IPS-15b (cell line): ENCODE measurements around the gene FOXO6.

Source experiments
- H3K27me3 ChIP-seq: one replicate; pipeline ENCODE4 v1.6.1; 2013; ENCODE audit warnings: low read length; ENCODE audit not compliant: control insufficient read depth, insufficient read depth
- H3K36me3 ChIP-seq: one replicate; pipeline ENCODE4 v1.6.1; 2013; ENCODE audit warnings: low read length; ENCODE audit not compliant: control insufficient read depth, insufficient read depth
- H3K4me1 ChIP-seq: one replicate; pipeline ENCODE4 v1.6.1; 2013; ENCODE audit warnings: mild to moderate bottlenecking, low read length; ENCODE audit not compliant: control insufficient read depth, insufficient read depth
- H3K4me3 ChIP-seq: one replicate; pipeline ENCODE4 v1.5.1; 2013; ENCODE audit warnings: low read depth, low read length
- H3K9ac ChIP-seq: one replicate; pipeline ENCODE4 v1.6.1; 2013; ENCODE audit warnings: low read depth, mild to moderate bottlenecking, low read length
- H3K9me3 ChIP-seq: one replicate; pipeline ENCODE4 v1.6.1; 2013; ENCODE audit warnings: mild to moderate bottlenecking, low read length; ENCODE audit not compliant: control insufficient read depth, insufficient read depth

The FOXO6 gene

DNA sequence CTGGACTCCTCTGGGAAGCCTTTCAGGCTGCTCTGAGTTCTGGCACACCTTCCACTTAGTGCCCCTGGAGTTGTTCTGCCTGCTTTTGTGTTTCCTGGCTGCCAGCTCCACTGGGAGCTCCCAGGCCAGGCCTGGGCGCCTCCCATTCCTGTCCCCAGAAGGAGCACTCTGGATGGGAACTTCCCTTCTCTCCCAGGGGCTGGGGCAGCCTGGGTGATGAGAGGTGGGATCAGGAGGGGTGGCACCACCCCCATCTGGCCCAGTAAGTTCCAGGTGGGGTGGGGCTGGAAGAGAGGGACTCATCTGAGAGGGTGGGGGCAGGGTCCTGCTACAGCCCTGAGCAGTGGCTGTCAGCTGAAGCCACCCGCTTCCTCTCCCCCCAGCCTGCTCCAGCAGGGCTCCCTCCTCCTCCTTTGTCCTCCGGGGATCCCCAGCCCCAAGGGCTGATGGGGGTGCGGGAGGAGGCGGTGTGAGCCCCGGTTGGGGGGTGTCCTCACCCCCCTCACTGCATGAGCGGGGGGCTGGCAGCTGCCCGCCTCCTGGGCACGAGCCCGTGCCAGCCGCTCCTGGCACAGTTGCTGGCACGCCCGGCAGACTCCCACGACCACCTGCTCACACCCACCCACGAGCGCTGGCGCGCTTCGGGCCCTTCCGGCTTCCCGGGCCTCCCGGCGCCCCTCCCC is 4.7 kb downstream of the FOXO6 start:
- no peaks in the 10 kb centered on the region for H3K36me3 ChIP-seq
- H3K27me3 ChIP-seq: peaks cover 67% of the 10 kb centered on the region
- peak overlapping the region; percentile 50 for H3K4me3 ChIP-seq
- H3K9ac ChIP-seq: no peak overlapping the region
- peaks cover 29% of the 10 kb centered on the region for H3K4me1 ChIP-seq
- no peaks in the 10 kb centered on the region for H3K9me3 ChIP-seq

DNA sequence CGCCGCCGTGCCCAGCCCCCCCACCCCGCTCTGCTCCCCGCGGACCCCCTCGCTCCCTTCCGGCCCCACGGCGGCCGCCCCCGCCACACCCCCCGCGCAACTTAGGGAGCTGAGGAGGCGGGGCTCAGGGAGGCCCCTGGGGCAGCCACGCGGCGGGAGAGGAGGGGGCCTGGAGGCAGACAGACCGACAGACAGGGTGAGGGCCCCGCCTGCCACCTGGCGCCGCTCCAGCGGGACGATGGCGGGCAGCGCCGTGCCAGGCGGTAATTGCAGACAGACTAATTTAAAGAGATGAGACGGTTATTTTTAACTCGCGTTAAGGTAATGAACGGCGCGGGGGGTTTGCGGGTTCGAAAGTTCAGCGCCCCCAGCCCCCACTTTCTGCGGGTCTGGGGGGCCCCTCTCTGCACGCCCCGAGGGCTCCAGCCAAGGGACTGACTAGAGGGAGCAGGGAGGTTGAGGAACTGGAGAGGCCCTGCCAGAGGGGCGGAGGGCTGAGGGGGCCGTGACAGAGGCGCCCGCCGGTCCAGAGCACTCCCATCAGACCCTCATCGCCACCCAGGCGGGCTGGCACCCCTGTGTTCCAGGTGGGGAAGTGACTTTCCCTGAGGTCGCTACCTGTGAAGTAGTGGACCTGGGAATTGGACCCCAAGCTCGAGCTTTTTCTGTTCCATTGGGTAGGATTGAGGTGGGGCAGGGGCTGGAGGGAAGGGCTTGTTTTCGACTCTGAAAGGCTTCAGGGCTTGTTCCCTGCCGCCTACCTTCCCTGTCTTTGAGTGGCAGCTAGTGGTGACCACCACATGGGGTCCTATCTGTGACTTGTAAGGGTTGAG is 5.4 kb downstream of the FOXO6 start:
- Histone ChIP-seq H3K27me3 (peaks cover 67% of the 10 kb centered on the region), H3K4me1 (peaks cover 37% of the 10 kb centered on the region), H3K36me3 (no peaks in the 10 kb centered on the region), H3K9ac (no peak overlapping the region), H3K9me3 (no peaks in the 10 kb centered on the region), H3K4me3 (peak overlapping the region; percentile 42)

DNA sequence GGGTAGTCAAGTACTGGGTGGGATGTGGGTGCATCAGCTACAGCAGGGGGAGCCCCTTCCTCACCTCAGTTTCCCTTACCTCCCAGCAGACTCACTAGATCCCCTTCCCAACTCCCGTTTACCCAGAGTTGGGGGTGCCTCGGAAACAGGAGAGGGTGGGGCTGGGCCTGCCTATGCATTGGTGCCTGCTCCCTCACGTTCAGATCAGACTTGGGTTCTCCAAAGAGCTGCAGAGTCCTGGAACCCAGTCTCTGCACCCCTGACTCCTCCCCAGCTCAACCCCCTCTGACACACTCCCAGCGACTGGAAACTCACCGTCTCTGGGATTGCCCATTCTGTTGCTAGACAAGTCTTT is 6.0 kb downstream of the FOXO6 start:
- no peaks in the 10 kb centered on the region for H3K36me3 ChIP-seq
- H3K4me1 ChIP-seq: peaks cover 42% of the 10 kb centered on the region
- peaks cover 62% of the 10 kb centered on the region for H3K27me3 ChIP-seq
- no peaks in the 10 kb centered on the region for H3K9me3 ChIP-seq
- peak overlapping the region; percentile 42 for H3K4me3 ChIP-seq
- H3K9ac ChIP-seq: peak overlapping the region; percentile 8

- H3K4me1 ChIP-seq: peaks cover 41% of the 10 kb centered on the region
- no peaks in the 10 kb centered on the region for H3K9me3 ChIP-seq
- H3K4me3 ChIP-seq: peak overlapping the region; percentile 22
- H3K9ac ChIP-seq: no peak overlapping the region
- no peaks in the 10 kb centered on the region for H3K36me3 ChIP-seq
- H3K27me3 ChIP-seq: peaks cover 56% of the 10 kb centered on the region
These were observed 7.1 kb downstream of the FOXO6 start for GRCh38 chr1:41368366-41368765.

DNA sequence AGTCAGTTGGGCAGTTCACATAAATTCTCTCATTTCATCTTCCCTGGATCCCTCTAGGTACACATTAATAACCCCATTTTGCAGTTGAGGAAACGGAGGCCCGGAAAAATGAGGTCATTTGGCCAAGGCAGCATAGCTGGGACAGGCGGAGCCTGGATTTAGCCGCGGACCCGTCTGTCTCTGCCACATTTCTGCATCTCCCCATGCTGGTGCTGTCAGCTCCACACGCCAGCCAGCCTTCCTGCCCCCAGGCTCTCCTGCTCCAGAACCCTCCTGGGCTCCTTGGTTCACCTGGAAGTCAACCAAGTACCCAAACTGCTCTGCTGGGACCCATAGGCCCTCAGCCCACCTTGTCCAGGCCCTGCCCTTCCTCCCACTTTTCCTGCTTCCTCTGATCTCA is 7.6 kb downstream of the FOXO6 start:
- Histone ChIP-seq H3K36me3 (no peaks in the 10 kb centered on the region), H3K9ac (no peak overlapping the region), H3K27me3 (peaks cover 52% of the 10 kb centered on the region), H3K9me3 (no peaks in the 10 kb centered on the region), H3K4me3 (no peak overlapping the region), H3K4me1 (peaks cover 41% of the 10 kb centered on the region)

GRCh38 chr1:41369531-41369930 is 8.3 kb downstream of the FOXO6 start:
- Histone ChIP-seq H3K9me3 (no peaks in the 10 kb centered on the region), H3K36me3 (no peaks in the 10 kb centered on the region), H3K9ac (no peak overlapping the region), H3K27me3 (peaks cover 46% of the 10 kb centered on the region), H3K4me3 (no peak overlapping the region), H3K4me1 (peaks cover 41% of the 10 kb centered on the region)

- H3K9ac ChIP-seq: no peak overlapping the region
- no peaks in the 10 kb centered on the region for H3K36me3 ChIP-seq
- H3K4me1 ChIP-seq: peaks cover 37% of the 10 kb centered on the region
- H3K27me3 ChIP-seq: peaks cover 39% of the 10 kb centered on the region
- no peaks in the 10 kb centered on the region for H3K9me3 ChIP-seq
- H3K4me3 ChIP-seq: no peak overlapping the region
These were observed 9.0 kb downstream of the FOXO6 start for GRCh38 chr1:41370225-41370624.

DNA sequence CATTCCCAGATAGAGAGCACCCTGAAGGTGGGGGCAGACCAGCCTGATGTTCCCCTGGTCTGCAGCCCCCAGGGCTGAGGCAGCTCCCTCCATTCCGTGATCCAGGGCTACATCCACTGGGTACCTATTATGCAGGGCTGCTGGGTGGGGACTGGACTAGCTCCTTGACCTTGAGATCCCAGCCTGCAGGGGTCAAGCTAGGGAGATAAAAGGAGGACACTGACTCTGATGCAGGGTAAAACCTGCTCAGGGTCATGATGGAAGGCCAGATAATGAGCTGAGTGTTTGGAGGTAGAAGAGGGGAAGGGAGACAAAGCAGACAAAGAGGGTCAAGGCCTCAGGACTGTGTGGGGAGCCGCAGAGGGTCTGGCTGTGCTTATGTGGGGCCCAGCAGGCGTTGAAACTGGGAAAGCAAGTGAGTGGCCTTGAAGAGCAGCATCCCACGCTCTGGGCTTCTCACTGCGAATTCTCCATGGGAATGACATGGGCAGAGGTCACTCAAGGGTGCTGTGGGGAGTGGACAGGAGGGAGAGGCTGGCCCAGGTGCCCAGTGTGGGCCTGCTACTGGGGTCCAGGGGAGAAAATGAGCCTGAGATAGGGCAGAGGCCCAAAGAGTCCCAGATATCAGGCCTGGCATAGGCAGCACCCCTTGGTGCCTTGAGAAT is 9.7 kb downstream of the FOXO6 start:
- Histone ChIP-seq H3K4me1 (peaks cover 36% of the 10 kb centered on the region), H3K27me3 (peaks cover 33% of the 10 kb centered on the region), H3K9ac (no peak overlapping the region)

DNA sequence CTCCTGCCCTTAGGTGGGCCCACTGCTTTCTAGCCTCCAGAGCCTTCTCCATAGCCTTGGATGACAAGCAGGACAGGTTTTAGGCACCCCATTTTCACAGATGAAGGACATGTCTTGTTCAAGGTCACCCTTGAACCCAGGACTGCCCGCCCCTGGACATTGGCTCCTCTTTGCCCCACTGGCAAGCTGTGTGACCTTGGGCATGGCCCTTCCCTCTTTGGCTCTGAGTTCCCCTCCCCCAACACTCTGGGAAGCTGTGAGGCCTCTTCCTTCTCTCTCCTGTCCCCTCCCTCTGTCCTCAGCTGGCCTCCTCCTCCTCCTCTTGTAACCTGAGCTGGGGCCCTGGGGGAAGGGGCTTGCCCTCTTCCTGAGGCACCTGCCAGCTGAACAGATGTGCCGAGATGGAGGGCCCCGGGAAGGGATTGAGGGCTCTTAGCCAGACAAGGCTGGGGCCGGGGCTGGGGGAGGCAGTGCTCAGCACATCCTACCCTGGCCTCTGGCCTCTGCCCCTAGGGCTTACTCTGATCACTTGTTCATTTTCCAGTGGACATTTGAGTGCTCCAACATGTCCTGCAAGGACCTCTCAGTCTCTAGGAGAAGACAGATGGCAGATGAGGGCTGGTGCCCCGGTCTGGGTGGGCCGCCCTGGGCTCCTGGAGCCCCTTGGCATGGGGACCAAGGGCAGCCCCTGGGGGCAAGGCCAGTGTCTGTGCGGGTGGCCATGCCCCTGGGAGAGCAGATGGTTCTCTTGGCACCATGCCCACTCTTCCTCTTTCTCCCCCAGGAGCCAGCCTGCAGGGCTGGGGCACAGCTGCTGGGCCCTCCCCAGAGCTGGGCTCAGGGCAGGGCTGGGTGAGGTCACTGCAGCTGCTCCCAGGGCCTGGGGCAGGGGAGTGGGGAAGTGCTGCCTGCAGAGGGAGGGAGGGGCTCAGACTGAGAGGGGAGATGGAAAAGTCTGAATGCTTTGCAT is 10.7 kb downstream of the FOXO6 start:
- Histone ChIP-seq H3K27me3 (peaks cover 30% of the 10 kb centered on the region), H3K36me3 (no peaks in the 10 kb centered on the region), H3K9ac (no peak overlapping the region), H3K4me1 (peaks cover 36% of the 10 kb centered on the region), H3K9me3 (no peaks in the 10 kb centered on the region), H3K4me3 (peak overlapping the region; percentile 52)

More for the DNA sequence above, 9.7 kb downstream of the FOXO6 start:
- no peaks in the 10 kb centered on the region for H3K36me3 ChIP-seq
- H3K4me3 ChIP-seq: no peak overlapping the region
- no peaks in the 10 kb centered on the region for H3K9me3 ChIP-seq

GRCh38 chr1:41372600-41372993 is 11.4 kb downstream of the FOXO6 start:
- H3K4me1 ChIP-seq: peaks cover 34% of the 10 kb centered on the region
- H3K36me3 ChIP-seq: no peaks in the 10 kb centered on the region
- H3K9ac ChIP-seq: no peak overlapping the region
- no peaks in the 10 kb centered on the region for H3K9me3 ChIP-seq
- peaks cover 23% of the 10 kb centered on the region for H3K27me3 ChIP-seq
- H3K4me3 ChIP-seq: no peak overlapping the region

- no peak overlapping the region for H3K9ac ChIP-seq
- H3K4me3 ChIP-seq: no peak overlapping the region
- peaks cover 28% of the 10 kb centered on the region for H3K4me1 ChIP-seq
- peaks cover 16% of the 10 kb centered on the region for H3K27me3 ChIP-seq
- no peaks in the 10 kb centered on the region for H3K9me3 ChIP-seq
- no peaks in the 10 kb centered on the region for H3K36me3 ChIP-seq
These were observed 12.1 kb downstream of the FOXO6 start for GRCh38 chr1:41373373-41373772.
